IPS DF 6.9 (cell line): ENCODE results near the gene CYTH1.

Source experiments
- DNase-seq: peaks from one replicate; pipeline ENCODE4 v3.0.0-alpha.2; 2013; ENCODE audit warnings: low read depth, low spot score
- H3K27ac ChIP-seq: one replicate; pipeline ENCODE4 v1.5.1; 2013; ENCODE audit warnings: low read length, control low read depth
- H3K27me3 ChIP-seq: 2 replicates; pipeline ENCODE4 v1.6.1; 2013; ENCODE audit warnings: mild to moderate bottlenecking, low read length; ENCODE audit not compliant: control insufficient read depth, insufficient read depth
- H3K36me3 ChIP-seq: 2 replicates; pipeline ENCODE4 v1.6.1; 2013; ENCODE audit warnings: low read length; ENCODE audit not compliant: control insufficient read depth, insufficient read depth
- H3K4me1 ChIP-seq: 2 replicates; pipeline ENCODE4 v1.6.1; 2013; ENCODE audit warnings: low read length; ENCODE audit not compliant: control insufficient read depth, insufficient read depth
- H3K4me3 ChIP-seq: 2 replicates; pipeline ENCODE4 v1.5.1; 2013; ENCODE audit warnings: mild to moderate bottlenecking, low read length
- H3K9me3 ChIP-seq: 2 replicates; pipeline ENCODE4 v1.6.1; 2013; ENCODE audit warnings: low read length, inconsistent platforms; ENCODE audit not compliant: control insufficient read depth, insufficient read depth
- WGBS: extraction: QIAGEN DNeasy Blood & Tissue Kit; methylation state at CpG from one replicate; pipeline ENCODE4 v1.1.7; 2013; ENCODE audit warnings: mixed read lengths, missing lambda C conversion rate; ENCODE audit not compliant: insufficient read length, insufficient coverage; 5-methylcytosine and 5-hydroxymethylcytosine counted together

The CYTH1 gene

GRCh38 chr17:78805301-78805700 is 23.2 kb upstream of the CYTH1 start:
- WGBS, result no CpG with 5 or more reads among the region's 14 CpGs
- H3K27ac ChIP-seq, result no peak overlapping the region
- H3K4me3 ChIP-seq, result no peak overlapping the region
- H3K4me1 ChIP-seq, result no peaks in the 10 kb centered on the region
- H3K36me3 ChIP-seq, result peaks cover 42% of the 10 kb centered on the region
- DNase-seq, result no peak
- H3K27me3 ChIP-seq, result no peaks in the 10 kb centered on the region
- no peaks in the 10 kb centered on the region for H3K9me3 ChIP-seq

GRCh38 chr17:78804777-78805176 is 22.7 kb upstream of the CYTH1 start:
- H3K36me3 ChIP-seq, result peaks cover 40% of the 10 kb centered on the region
- no peak for DNase-seq
- H3K27ac ChIP-seq, result no peak overlapping the region
- H3K4me1 ChIP-seq, result no peaks in the 10 kb centered on the region
- no peaks in the 10 kb centered on the region for H3K27me3 ChIP-seq
- H3K4me3 ChIP-seq, result no peak overlapping the region
- no peaks in the 10 kb centered on the region for H3K9me3 ChIP-seq
- no CpG with 5 or more reads among the region's 11 CpGs for WGBS

GRCh38 chr17:78803186-78803845 is 21.2 kb upstream of the CYTH1 start:
- no peak for DNase-seq
- no peaks in the 10 kb centered on the region for H3K27me3 ChIP-seq
- H3K9me3 ChIP-seq, result no peaks in the 10 kb centered on the region
- H3K4me1 ChIP-seq, result no peaks in the 10 kb centered on the region
- WGBS, result no CpG with 5 or more reads among the region's 21 CpGs
- H3K4me3 ChIP-seq, result no peak overlapping the region
- H3K27ac ChIP-seq, result no peak overlapping the region
- H3K36me3 ChIP-seq, result peaks cover 45% of the 10 kb centered on the region

GRCh38 chr17:78802459-78802858 is 20.4 kb upstream of the CYTH1 start:
- H3K27ac ChIP-seq, result no peak overlapping the region
- H3K4me3 ChIP-seq, result no peak overlapping the region
- no peaks in the 10 kb centered on the region for H3K9me3 ChIP-seq
- H3K36me3 ChIP-seq, result peaks cover 49% of the 10 kb centered on the region
- H3K27me3 ChIP-seq, result no peaks in the 10 kb centered on the region
- no peak for DNase-seq
- no CpG with 5 or more reads among the region's 14 CpGs for WGBS
- H3K4me1 ChIP-seq, result no peaks in the 10 kb centered on the region

- Histone ChIP-seq H3K9me3 (no peaks in the 10 kb centered on the region), H3K36me3 (peaks cover 49% of the 10 kb centered on the region), H3K4me3 (no peak overlapping the region), H3K4me1 (no peaks in the 10 kb centered on the region), H3K27me3 (no peaks in the 10 kb centered on the region), H3K27ac (no peak overlapping the region)
- DNase-seq, result no peak
- WGBS, result no CpG with 5 or more reads among the region's 30 CpGs
Observed at GRCh38 chr17:78802008-78802407, 19.9 kb upstream of the CYTH1 start.

GRCh38 chr17:78800132-78800931 is 18.3 kb upstream of the CYTH1 start:
- Histone ChIP-seq H3K4me3 (no peak overlapping the region), H3K36me3 (peaks cover 49% of the 10 kb centered on the region), H3K4me1 (no peaks in the 10 kb centered on the region), H3K27me3 (no peaks in the 10 kb centered on the region), H3K9me3 (no peaks in the 10 kb centered on the region), H3K27ac (no peak overlapping the region)
- DNase-seq, result no peak
- no CpG with 5 or more reads among the region's 18 CpGs for WGBS

- Histone ChIP-seq H3K27ac (no peak overlapping the region), H3K27me3 (no peaks in the 10 kb centered on the region), H3K4me3 (no peak overlapping the region), H3K9me3 (no peaks in the 10 kb centered on the region), H3K36me3 (peaks cover 53% of the 10 kb centered on the region), H3K4me1 (no peaks in the 10 kb centered on the region)
- no peak for DNase-seq
- WGBS, result no CpG with 5 or more reads among the region's 33 CpGs
Observed at GRCh38 chr17:78798695-78799559, 16.9 kb upstream of the CYTH1 start.

- 100% methylated on average over 6 of the region's 28 CpGs for WGBS
- H3K36me3 ChIP-seq, result peaks cover 47% of the 10 kb centered on the region
- no peak for DNase-seq
Observed at GRCh38 chr17:78797691-78798585, 15.9 kb upstream of the CYTH1 start.

GRCh38 chr17:78797213-78797612 is 15.1 kb upstream of the CYTH1 start:
- no peaks in the 10 kb centered on the region for H3K9me3 ChIP-seq
- no peak overlapping the region for H3K4me3 ChIP-seq
- no peak overlapping the region for H3K27ac ChIP-seq
- H3K4me1 ChIP-seq, result no peaks in the 10 kb centered on the region
- H3K27me3 ChIP-seq, result no peaks in the 10 kb centered on the region
- no CpG with 5 or more reads among the region's 11 CpGs for WGBS
- no peak for DNase-seq
- H3K36me3 ChIP-seq, result peaks cover 42% of the 10 kb centered on the region

More at GRCh38 chr17:78797691-78798585, 15.9 kb upstream of the CYTH1 start:
- no peaks in the 10 kb centered on the region for H3K9me3 ChIP-seq
- H3K27me3 ChIP-seq, result no peaks in the 10 kb centered on the region
- H3K4me1 ChIP-seq, result no peaks in the 10 kb centered on the region
- no peak overlapping the region for H3K27ac ChIP-seq
- H3K4me3 ChIP-seq, result no peak overlapping the region
